Keratinocyte (primary cell): ENCODE results near the gene DEFB132.

Source experiments
- CTCF ChIP-seq, 3 experiments: IDR thresholded peaks in 1 of 3; conservative IDR thresholded peaks in 1 of 3; optimal IDR thresholded peaks in 1 of 3; 2 replicates in 2 of 3; 3 replicates in 1 of 3; pipeline versions ENCODE3 to v1.5.1; 2011; ENCODE audit warnings: low read length in 3 of 3, mild to moderate bottlenecking in 3 of 3, moderate library complexity in 2 of 3, control low read depth in 1 of 3, inconsistent platforms in 1 of 3; ENCODE audit not compliant: insufficient read depth in 2 of 3; ENCODE audit errors: extremely low read depth in 1 of 3
- EZH2 ChIP-seq: IDR thresholded peaks from one replicate; pipeline ENCODE4 v1.6.1; 2012; ENCODE audit warnings: inconsistent platforms, mild to moderate bottlenecking, low read length, moderate library complexity

- TF ChIP-seq CTCF (optimal IDR thresholded peaks at IDR 0.05 in 1 of 3, IDR thresholded peaks at IDR 0.05 in 1 of 3, conservative IDR thresholded peaks at IDR 0.05 in 1 of 3; ENCODE audit: extremely low read depth in 1 of 3, insufficient read depth in 2 of 3, low read length in 3 of 3) (no peak), EZH2 (no peak)
Observed at GRCh38 chr20:298776-299391, 41.4 kb downstream of the DEFB132 start.
